Esophagus squamous epithelium (tissue), 4 donors: ENCODE measurements around the gene CDH24.

Experiments
- POLR2A ChIP-seq, 4 donors: fragments of 450-650 bp; IDR thresholded peaks; one replicate each; pipeline ENCODE4 v1.6.1; 2017; ENCODE audit warnings: antibody characterized with exemption in 4 of 4, mild to moderate bottlenecking in 4 of 4, moderate library complexity in 3 of 4
- TF ChIP-seq, protein P1 (sequence below), 6 experiments: fragments of 450-650 bp in 4 of 6; fragments of 200-600 bp in 2 of 6; sonication (generic) in 2 of 6; IDR thresholded peaks; one replicate each; pipeline ENCODE4 v1.5.1; 2016 to 2019; ENCODE audit warnings: antibody characterized with exemption in 6 of 6, mild to moderate bottlenecking in 4 of 6, moderate library complexity in 4 of 6

GRCh38 chr14:23033801-23034497, 23.4 kb downstream of the CDH24 start:
- TF ChIP-seq, protein P1, sequence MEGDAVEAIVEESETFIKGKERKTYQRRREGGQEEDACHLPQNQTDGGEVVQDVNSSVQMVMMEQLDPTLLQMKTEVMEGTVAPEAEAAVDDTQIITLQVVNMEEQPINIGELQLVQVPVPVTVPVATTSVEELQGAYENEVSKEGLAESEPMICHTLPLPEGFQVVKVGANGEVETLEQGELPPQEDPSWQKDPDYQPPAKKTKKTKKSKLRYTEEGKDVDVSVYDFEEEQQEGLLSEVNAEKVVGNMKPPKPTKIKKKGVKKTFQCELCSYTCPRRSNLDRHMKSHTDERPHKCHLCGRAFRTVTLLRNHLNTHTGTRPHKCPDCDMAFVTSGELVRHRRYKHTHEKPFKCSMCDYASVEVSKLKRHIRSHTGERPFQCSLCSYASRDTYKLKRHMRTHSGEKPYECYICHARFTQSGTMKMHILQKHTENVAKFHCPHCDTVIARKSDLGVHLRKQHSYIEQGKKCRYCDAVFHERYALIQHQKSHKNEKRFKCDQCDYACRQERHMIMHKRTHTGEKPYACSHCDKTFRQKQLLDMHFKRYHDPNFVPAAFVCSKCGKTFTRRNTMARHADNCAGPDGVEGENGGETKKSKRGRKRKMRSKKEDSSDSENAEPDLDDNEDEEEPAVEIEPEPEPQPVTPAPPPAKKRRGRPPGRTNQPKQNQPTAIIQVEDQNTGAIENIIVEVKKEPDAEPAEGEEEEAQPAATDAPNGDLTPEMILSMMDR (IDR thresholded peaks at IDR 0.05): no peak
- TF ChIP-seq POLR2A (IDR thresholded peaks at IDR 0.05): no peak
